PFSK-1 (cell line): ENCODE data around the gene RARRES1.

ENCODE experiments used
- FOXP2 ChIP-seq: optimal IDR thresholded peaks from 2 replicates; pipeline ENCODE3; 2011; ENCODE audit warnings: borderline replicate concordance, control low read depth, inconsistent platforms; ENCODE audit not compliant: insufficient read depth; ENCODE audit errors: extremely low read length, extremely low read depth
- POLR2AphosphoS5 ChIP-seq: IDR thresholded peaks from 2 replicates; pipeline ENCODE4 v1.6.1; 2012; ENCODE audit warnings: low read depth, mild to moderate bottlenecking, control low read depth, low read length, moderate library complexity
- SIN3A ChIP-seq: IDR thresholded peaks from 2 replicates; pipeline ENCODE4 v1.6.1; 2012; ENCODE audit warnings: mild to moderate bottlenecking, low read length, moderate library complexity, borderline replicate concordance; ENCODE audit not compliant: insufficient read depth
- TAF1 ChIP-seq: IDR thresholded peaks from 2 replicates; pipeline ENCODE4 v1.6.1; 2012; ENCODE audit warnings: low read length, control low read depth, borderline replicate concordance; ENCODE audit not compliant: insufficient read depth
- TF ChIP-seq, protein P1 (sequence below), 2 experiments: IDR thresholded peaks; 2 replicates each; pipeline versions ENCODE4 v1.6.1 to v1.8.0; 2011 to 2012; ENCODE audit warnings: low read depth in 2 of 2, low read length in 2 of 2, control low read depth in 1 of 2, inconsistent platforms in 1 of 2, mild to moderate bottlenecking in 1 of 2, moderate library complexity in 1 of 2; ENCODE audit not compliant: insufficient read depth in 1 of 2

Gene RARRES1

GRCh38 chr3:158671821-158672214, 60.4 kb downstream of the RARRES1 start:
- TF ChIP-seq SIN3A, result no peak
- no peak for TF ChIP-seq TAF1
- TF ChIP-seq POLR2AphosphoS5, result no peak
- TF ChIP-seq FOXP2, result no peak

DNA sequence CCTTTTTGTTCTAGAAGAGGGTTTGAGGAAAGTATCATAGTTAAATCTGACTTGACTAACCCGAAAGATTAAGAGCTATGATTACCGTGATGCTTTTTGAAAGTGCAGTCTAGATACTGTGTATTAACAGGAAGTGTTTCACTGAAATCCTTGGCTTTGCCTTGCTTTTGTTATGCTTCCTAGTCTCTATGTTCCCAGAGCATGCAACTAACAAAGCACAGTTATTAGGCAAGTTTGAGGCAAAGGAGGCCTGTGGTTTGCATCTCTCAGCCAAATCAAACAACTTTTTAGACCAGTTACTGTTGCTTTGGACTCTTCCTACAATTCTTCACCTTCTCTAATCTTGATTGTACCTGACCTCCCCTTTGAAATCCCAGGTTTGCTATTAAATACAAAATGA, 63.8 kb downstream of the RARRES1 start:
- TF ChIP-seq POLR2AphosphoS5 (no peak), TAF1 (no peak), SIN3A (no peak)
- TF ChIP-seq, protein P1, sequence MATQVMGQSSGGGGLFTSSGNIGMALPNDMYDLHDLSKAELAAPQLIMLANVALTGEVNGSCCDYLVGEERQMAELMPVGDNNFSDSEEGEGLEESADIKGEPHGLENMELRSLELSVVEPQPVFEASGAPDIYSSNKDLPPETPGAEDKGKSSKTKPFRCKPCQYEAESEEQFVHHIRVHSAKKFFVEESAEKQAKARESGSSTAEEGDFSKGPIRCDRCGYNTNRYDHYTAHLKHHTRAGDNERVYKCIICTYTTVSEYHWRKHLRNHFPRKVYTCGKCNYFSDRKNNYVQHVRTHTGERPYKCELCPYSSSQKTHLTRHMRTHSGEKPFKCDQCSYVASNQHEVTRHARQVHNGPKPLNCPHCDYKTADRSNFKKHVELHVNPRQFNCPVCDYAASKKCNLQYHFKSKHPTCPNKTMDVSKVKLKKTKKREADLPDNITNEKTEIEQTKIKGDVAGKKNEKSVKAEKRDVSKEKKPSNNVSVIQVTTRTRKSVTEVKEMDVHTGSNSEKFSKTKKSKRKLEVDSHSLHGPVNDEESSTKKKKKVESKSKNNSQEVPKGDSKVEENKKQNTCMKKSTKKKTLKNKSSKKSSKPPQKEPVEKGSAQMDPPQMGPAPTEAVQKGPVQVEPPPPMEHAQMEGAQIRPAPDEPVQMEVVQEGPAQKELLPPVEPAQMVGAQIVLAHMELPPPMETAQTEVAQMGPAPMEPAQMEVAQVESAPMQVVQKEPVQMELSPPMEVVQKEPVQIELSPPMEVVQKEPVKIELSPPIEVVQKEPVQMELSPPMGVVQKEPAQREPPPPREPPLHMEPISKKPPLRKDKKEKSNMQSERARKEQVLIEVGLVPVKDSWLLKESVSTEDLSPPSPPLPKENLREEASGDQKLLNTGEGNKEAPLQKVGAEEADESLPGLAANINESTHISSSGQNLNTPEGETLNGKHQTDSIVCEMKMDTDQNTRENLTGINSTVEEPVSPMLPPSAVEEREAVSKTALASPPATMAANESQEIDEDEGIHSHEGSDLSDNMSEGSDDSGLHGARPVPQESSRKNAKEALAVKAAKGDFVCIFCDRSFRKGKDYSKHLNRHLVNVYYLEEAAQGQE (IDR thresholded peaks at IDR 0.05; ENCODE audit: insufficient read depth in 1 of 2, low read depth in 2 of 2, low read length in 2 of 2), result no peak

- TF ChIP-seq POLR2AphosphoS5 (no peak), SIN3A (no peak), TAF1 (no peak)
Measured at GRCh38 chr3:158666416-158666815, 65.8 kb downstream of the RARRES1 start.

DNA sequence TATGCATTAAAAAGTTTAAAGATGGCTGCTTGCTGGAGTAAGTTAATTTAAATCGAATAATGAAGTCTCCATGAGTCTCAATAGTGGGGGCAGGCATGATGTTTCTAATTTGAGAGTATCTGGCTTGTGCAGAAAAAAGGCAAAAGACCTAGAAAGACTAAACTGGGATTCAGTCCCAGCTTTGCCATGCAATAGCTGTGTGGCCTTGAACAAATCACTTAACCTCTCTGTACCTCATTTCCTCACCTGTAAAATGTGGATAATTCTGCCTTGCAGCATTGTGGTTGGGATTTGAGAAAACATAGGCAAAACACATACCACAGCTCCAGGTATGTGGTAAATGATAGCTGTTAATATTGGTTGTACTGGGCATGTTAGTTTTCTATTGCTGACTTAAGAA, 68.4 kb downstream of the RARRES1 start:
- TF ChIP-seq, protein P1 (IDR thresholded peaks at IDR 0.05; ENCODE audit: insufficient read depth in 1 of 2, low read depth in 2 of 2, low read length in 2 of 2), result no peak
- no peak for TF ChIP-seq SIN3A
- no peak for TF ChIP-seq FOXP2
- no peak for TF ChIP-seq TAF1
- no peak for TF ChIP-seq POLR2AphosphoS5

GRCh38 chr3:158663246-158663645, 69.0 kb downstream of the RARRES1 start:
- no peak for TF ChIP-seq FOXP2
- TF ChIP-seq, protein P1 (IDR thresholded peaks at IDR 0.05; ENCODE audit: insufficient read depth in 1 of 2, low read depth in 2 of 2, low read length in 2 of 2), result no peak
- no peak for TF ChIP-seq POLR2AphosphoS5
- no peak for TF ChIP-seq SIN3A
- TF ChIP-seq TAF1, result no peak

DNA sequence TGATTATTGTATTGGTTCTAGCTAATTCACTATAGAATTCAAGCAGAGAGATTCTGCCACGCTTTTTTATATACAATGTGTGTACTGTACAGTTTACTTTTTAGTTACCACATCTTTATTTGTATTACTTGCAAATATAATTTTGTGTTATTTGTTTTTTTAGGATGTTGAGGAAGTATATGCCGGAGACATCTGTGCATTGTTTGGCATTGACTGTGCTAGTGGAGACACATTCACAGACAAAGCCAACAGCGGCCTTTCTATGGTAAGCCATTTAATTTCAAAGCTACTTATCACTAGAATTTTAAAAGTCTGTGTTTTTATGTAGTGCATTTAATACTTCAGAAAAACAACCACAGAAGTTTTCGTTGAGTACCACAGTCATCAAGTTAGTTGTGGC, 71.5 kb downstream of the RARRES1 start:
- no peak for TF ChIP-seq SIN3A
- TF ChIP-seq TAF1, result no peak
- TF ChIP-seq, protein P1 (IDR thresholded peaks at IDR 0.05; ENCODE audit: insufficient read depth in 1 of 2, low read depth in 2 of 2, low read length in 2 of 2), result no peak
- no peak for TF ChIP-seq POLR2AphosphoS5
- TF ChIP-seq FOXP2, result no peak
